Measurements from ENCODE around the gene MTG1. TPM values are rescaled to one million over a fixed set of nuclear protein-coding genes. Genes with fewer than 3 reads are reported as not detected.
"Not testable (repeated sequence)": the region's sequence is repeated elsewhere in the genome, so short reads cannot be mapped to it uniquely, and the experiment has no call there.

MTG1 gene
- total RNA-seq, 1 donor from 2014 or later, result 29.4 TPM

DNA sequence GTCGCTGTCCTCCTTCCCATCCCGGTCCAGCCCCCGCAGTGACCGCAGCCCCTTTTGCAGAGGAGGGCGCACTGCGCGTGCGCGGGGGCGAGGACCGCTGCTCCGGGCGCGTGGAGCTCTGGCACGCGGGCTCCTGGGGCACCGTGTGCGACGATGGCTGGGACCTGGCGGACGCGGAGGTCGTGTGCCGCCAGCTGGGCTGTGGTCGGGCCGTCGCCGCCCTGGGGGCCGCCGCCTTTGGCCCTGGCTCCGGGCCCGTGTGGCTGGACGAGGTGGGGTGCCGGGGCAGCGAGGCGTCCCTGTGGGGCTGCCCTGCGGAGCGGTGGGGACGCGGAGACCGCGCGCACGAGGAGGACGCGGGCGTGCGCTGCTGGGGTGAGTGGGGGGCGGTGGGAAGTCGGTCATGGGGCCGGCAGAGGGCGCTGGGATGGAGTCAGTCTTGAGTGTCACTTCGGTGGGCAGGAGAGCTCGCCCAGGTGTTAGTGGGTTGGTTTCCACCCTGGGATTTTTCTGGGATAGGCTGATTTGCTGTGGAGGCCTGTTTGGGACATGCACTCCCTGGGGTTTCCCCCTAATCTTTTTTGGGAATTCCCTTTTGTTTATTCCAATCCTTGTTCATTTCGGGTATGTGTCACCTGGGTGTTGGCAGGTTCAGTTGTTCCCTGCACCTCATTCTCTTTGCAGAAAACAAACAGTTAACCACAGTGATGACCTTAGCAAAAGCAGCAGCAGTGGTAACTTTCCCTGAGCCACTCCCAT is 71.4 kb downstream of the MTG1 start:
- DNase-seq (ENCODE audit: low read depth in 2 of 2), result no peak

DNA sequence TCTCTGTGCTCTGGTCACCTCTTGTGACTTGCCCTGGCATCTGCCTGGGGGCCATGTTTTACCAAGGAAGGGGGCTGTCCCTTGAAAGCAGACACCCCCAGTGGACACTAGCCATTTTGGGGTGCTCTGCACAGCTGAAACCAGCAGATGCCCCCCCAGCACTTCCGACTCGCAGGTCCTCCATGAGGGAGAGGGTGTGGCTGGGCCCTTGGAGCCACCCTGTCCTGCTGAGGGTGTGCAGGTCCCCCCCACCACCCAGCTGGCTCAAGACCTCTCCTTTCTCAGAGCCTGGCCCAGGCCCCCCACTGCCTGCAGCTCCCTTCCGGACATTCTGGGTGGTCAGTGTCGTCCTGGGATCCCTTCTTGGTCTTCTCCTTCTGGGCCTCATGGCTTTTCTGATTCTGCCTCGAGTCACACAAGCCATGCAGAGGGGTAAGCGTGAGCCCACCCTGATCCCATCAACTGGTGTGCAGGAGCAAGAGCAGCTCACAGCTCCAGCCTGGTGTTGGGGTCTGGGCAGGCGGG is 72.1 kb downstream of the MTG1 start:
- no peak for DNase-seq (ENCODE audit: low read depth in 2 of 2)

DNA sequence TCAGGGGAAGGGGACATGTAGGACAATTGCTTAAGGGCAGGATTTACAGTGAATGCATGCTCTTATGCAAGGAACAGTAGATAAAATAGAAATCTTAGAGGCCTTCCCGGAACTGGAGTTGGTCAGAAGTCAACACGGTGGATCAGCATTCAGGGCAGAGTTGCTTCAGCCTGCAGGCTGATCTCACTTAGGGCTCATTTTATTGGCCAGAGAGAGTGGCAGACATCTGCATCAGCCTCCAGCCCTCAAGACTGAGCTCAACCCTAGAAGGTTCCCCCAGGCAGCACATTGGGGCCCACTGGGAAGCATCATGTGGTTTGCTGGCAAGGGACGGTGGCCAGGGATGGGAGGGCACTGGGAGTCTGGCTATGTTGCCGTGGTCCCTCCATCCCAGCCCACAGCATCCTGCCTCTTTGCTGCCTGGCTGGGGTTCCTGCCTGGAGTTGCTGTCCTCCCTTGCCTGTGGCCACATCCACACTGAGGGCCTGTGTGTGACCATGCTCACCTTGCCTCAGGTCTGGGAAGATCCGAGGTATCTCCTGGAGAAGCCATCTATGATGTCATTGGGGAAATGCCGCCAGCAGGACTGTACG is 72.8 kb downstream of the MTG1 start:
- no peak for DNase-seq (ENCODE audit: low read depth in 2 of 2)

DNA sequence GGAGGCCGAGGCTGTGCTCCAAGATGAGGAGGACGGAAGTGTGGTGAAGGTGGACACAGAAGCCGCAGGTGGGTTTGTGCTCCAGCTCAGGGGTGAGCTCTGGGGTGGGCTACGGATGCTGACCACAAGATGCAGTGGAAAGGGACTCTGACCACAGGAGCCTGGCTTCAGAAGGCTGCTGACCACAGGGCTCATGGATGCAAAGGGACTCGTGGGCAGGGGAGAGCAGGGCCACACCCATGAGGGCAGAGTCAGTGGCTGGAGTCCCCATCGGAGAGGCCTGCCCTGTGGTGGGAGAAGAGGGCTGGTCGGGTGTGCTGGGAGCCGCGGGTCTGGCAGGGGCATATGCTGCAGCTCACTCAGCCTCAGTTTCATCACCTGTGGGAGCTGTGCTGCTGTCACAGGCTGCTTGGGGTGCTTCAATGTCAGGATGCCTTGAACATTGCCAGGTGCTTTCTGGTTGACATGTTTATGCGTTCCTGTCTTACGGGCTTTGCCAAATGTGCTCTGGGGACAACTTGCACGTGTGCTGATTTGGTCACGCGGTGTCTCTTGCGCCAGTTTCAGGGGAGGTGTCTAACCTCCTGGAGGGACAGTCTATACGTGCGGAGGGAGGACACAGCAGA is 73.4 kb downstream of the MTG1 start:
- DNase-seq (ENCODE audit: low read depth in 2 of 2), result no peak

DNA sequence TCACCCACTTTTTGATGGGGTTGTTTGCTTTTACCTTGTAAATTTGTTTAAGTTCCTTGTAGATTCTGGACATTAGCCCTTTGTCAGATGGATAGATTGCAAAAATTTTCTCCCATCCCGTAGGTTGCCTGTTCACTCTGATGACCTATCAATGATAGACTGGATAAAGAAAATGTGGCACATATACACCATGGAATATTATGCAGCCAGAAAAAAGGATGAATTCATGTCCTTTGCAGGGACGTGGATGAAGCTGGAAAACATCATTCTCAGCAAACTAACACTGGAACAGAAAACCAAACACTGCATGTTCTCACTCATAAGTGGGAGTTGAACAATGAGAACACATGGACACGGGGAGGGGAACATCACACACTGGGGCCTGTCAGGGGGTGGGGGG is 75.2 kb downstream of the MTG1 start:
- not testable (repeated sequence) for DNase-seq (ENCODE audit: low read depth in 2 of 2)

DNA sequence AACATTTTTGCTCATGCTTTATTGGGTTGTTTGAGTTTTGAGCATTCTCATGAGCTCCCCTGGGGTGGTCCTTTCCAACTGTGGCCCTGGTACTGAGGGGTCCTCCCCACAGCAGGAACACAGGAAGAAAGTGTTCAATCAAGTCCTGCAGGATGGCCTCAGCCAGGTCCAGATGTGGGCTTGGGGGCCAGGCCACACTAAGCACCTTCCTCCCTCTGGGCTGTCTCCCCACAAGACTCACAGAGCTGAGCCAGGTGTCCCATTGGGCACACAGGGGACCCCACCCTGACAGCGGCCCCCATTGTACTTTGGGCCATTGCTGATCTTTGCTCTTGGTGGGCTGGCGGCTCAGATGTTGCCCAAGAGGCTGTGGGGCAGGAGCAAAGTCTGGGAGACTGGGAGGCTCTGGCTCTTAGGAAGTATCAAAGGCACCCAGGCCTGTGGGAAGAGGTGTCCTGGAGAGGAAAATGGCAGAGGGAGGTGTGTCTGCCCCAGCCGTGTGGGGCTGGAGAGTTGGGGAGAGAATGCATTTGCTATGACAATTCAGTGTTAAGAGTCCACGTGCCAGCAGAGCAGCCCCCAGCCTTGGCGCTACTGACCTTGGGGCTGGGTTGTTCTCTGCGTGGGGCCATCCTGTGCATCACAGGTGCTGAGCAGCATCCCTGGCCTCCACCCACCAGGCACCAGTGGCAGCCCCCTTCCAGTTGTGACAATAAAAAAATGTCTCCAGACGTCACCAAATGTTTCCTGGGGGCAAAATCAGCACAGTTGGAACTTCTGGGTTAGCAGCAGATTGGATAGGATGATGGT is 77.5 kb downstream of the MTG1 start:
- no peak for DNase-seq (ENCODE audit: low read depth in 2 of 2)

Other genes starting within 250 kb of the MTG1 start
- 0.20 TPM in 1 of 2 replicates, not detected in the other for gene KNDC1, start 233.9 kb upstream of the MTG1 start, total RNA-seq
- gene UTF1, start 163.9 kb upstream of the MTG1 start, total RNA-seq, result not detected in 2 replicates
- not detected in 2 replicates for gene VENTX, start 156.3 kb upstream of the MTG1 start, total RNA-seq
- 0.22 and 0.40 TPM in 2 replicates for gene ADAM8, start 117.3 kb upstream of the MTG1 start, total RNA-seq
- gene TUBGCP2, start 85.3 kb upstream of the MTG1 start, total RNA-seq, result 32.0 and 35.3 TPM in 2 replicates
- 16.8 and 24.8 TPM in 2 replicates for gene ZNF511, start 85.2 kb upstream of the MTG1 start, total RNA-seq
- gene CALY, start 57.3 kb upstream of the MTG1 start, total RNA-seq, result 0.22 TPM in 1 of 2 replicates, not detected in the other
- not detected in 2 replicates for gene PRAP1, start 46.8 kb upstream of the MTG1 start, total RNA-seq
- gene FUOM, start 36.1 kb upstream of the MTG1 start, total RNA-seq, result 13.1 and 18.7 TPM in 2 replicates
- gene ECHS1, start 20.8 kb upstream of the MTG1 start, total RNA-seq, result 58.0 and 58.1 TPM in 2 replicates
- gene PAOX, start 14.9 kb upstream of the MTG1 start, total RNA-seq, result 4.4 and 6.9 TPM in 2 replicates
- gene SPRN, start 30.5 kb downstream of the MTG1 start, total RNA-seq, result under 0.01 TPM in 1 of 2 replicates, not detected in the other
- gene SCART1, start 59.8 kb downstream of the MTG1 start, total RNA-seq, result 0.22 and 0.40 TPM in 2 replicates
- not detected in 2 replicates for gene CYP2E1, start 133.2 kb downstream of the MTG1 start, total RNA-seq
- not detected in 2 replicates for gene SYCE1, start 171.4 kb downstream of the MTG1 start, total RNA-seq
- not detected in 2 replicates for gene FRG2B, start 232.6 kb downstream of the MTG1 start, total RNA-seq